Esophagus muscularis mucosa (tissue), 3 donors: Measurements from ENCODE around the gene MPST.

ENCODE experiments used
- CTCF ChIP-seq, 3 experiments: fragments of 200-600 bp in 2 of 3; fragments of 450-650 bp in 1 of 3; sonication (generic) in 2 of 3; IDR thresholded peaks; one replicate each; pipeline ENCODE4 v1.5.1; 2017 to 2019; ENCODE audit warnings: antibody characterized with exemption in 3 of 3, mild to moderate bottlenecking in 2 of 3, moderate library complexity in 1 of 3
- POLR2A ChIP-seq: fragments of 450-650 bp; IDR thresholded peaks from one replicate; pipeline ENCODE4 v1.6.1; 2017; ENCODE audit warnings: antibody characterized with exemption, moderate library complexity, mild to moderate bottlenecking, low read depth

DNA sequence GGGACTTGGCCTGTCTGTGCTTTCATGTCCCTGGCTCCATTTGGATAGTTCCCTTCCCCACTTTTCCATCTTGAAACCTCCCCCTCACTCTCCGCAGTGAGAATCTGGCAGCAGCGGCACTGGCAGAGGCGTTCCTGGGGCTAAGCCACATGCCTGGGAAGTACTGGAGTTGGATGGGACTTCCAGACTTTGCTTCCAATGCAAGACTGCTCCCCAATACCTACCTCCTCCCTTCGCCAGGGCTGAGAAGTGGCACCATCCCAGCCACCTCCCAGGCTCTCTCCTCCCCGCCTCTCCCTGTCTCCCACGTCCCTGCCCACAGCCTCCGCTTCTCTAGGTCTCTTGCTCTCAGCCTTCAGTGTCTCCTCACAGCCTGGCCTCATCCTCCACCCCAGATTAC lies 16.9 kb upstream of the MPST start:
- no peak for TF ChIP-seq CTCF (IDR thresholded peaks at IDR 0.05)
- no peak for TF ChIP-seq POLR2A
